GM12878 (cell line): Measurements from ENCODE around the gene RPL32. TPM values are rescaled to one million over a fixed set of nuclear protein-coding genes. Genes with fewer than 3 reads are reported as not detected.
A peak's percentile ranks its signal among the peaks of the same experiment; 100 is the strongest.

ENCODE experiments used
- ATAC-seq: fragments of 200-7000 bp; cut with Tn5 transposase; 3 replicates; pipeline ENCODE4 v1.9.1; 2020; ENCODE audit warnings: mild to moderate bottlenecking, moderate library complexity
- BruUV-seq: library from RNA; stranded (reverse); fragments of 400-500 nt; replicated peaks from 2 replicates; lab custom pipeline; 2021; lab: Mats Ljungman, UMichigan
- CTCF ChIA-PET: fragments of 300-600 bp; sonication (Branson Sonifier 250); formaldehyde crosslinking; extraction: SDS; loops from one replicate; lab custom pipeline; 2021; ENCODE audit warnings: inconsistent platforms; lab: Yijun Ruan, JAX
- POLR2A ChIA-PET: fragments of 350-600 bp; formaldehyde crosslinking; extraction: SDS; loops from one replicate; lab custom pipeline; 2021; ENCODE audit warnings: inconsistent platforms; lab: Charles Lee
- RAD21 ChIA-PET: fragments of 300-600 bp; sonication (Branson Sonifier 250); formaldehyde crosslinking; loops from one replicate; lab custom pipeline; 2023; ENCODE audit warnings: antibody characterized with exemption; ENCODE audit not compliant: unreplicated experiment; lab: Charles Lee
- SMC1A ChIA-PET: fragments of 300-600 bp; sonication (Branson Sonifier 250); formaldehyde crosslinking; loops from one replicate; lab custom pipeline; 2023; ENCODE audit not compliant: unreplicated experiment, uncharacterized antibody; lab: Charles Lee
- DNase-seq: peaks from one replicate; pipeline ENCODE4 v3.0.0-alpha.2; 2011; ENCODE audit warnings: low read depth, low spot score
- FAIRE-seq: peaks from 3 replicates; lab custom pipeline; 2011; peaks lifted over from hg19 to GRCh38; lab: Jason Lieb, UNC
- H2AFZ ChIP-seq: 2 replicates; pipeline ENCODE4 v1.6.0; 2011; ENCODE audit warnings: low read depth, low read length, control low read depth; ENCODE audit not compliant: control insufficient read depth
- H3K27ac ChIP-seq: 2 replicates; pipeline ENCODE4 v1.5.1; 2011; ENCODE audit warnings: control low read depth; ENCODE audit not compliant: control insufficient read depth, insufficient read depth
- H3K27me3 ChIP-seq, 2 experiments: replicated peaks in 1 of 2; 2 replicates each; pipeline versions ENCODE4 v1.6.0 to v1.6.1; 2011; ENCODE audit warnings: low read length in 1 of 2; ENCODE audit not compliant: control insufficient read depth in 2 of 2, insufficient read depth in 2 of 2
- H3K36me3 ChIP-seq, 2 experiments: 2 replicates each; pipeline ENCODE4 v1.5.1; 2011; ENCODE audit warnings: low read length in 1 of 2; ENCODE audit not compliant: control insufficient read depth in 2 of 2, insufficient read depth in 2 of 2
- H3K4me1 ChIP-seq: 2 replicates; pipeline ENCODE4 v1.6.1; 2011; ENCODE audit warnings: mild to moderate bottlenecking, low read length, moderate library complexity, mixed read lengths; ENCODE audit not compliant: control insufficient read depth, insufficient read depth
- H3K4me2 ChIP-seq: 2 replicates; pipeline ENCODE4 v1.6.0; 2011; ENCODE audit warnings: control low read depth; ENCODE audit not compliant: control insufficient read depth, insufficient read depth
- H3K4me3 ChIP-seq: fragments of 200-600 bp; sonication (generic); 2 replicates; pipeline ENCODE4 v1.5.1; 2016
- H3K79me2 ChIP-seq: 2 replicates; pipeline ENCODE4 v1.6.0; 2011; ENCODE audit warnings: low read length; ENCODE audit not compliant: control insufficient read depth, insufficient read depth
- H3K9ac ChIP-seq: 2 replicates; pipeline ENCODE4 v1.8.0; 2011; ENCODE audit warnings: low read length, control low read depth, mixed read lengths; ENCODE audit not compliant: control insufficient read depth, insufficient read depth
- H3K9me3 ChIP-seq: replicated peaks from 3 replicates; pipeline ENCODE4 v1.5.1; 2011; ENCODE audit warnings: mild to moderate bottlenecking, low read length; ENCODE audit not compliant: control insufficient read depth, insufficient read depth
- H4K20me1 ChIP-seq: 2 replicates; pipeline ENCODE4 v1.6.0; 2011; ENCODE audit not compliant: control insufficient read depth, insufficient read depth
- BHLHE40 ChIP-seq, 2 experiments: fragments of 450-650 bp in 1 of 2; IDR thresholded peaks; 2 replicates each; pipeline ENCODE4 v1.6.1; 2011 to 2017; ENCODE audit warnings: low read depth in 2 of 2, borderline replicate concordance in 1 of 2, improper control_type of control experiment in 1 of 2, low read length in 1 of 2, mild to moderate bottlenecking in 1 of 2
- EED ChIP-seq: sonication (generic); IDR thresholded peaks from 2 replicates; pipeline ENCODE4 v1.6.1; 2016; ENCODE audit warnings: antibody characterized with exemption, low read depth
- ETV6 ChIP-seq, 2 experiments: fragments of 450-650 bp in 1 of 2; IDR thresholded peaks in 1 of 2; conservative IDR thresholded peaks in 1 of 2; 2 replicates each; pipeline ENCODE4 v1.6.1; 2014; ENCODE audit warnings: antibody characterized with exemption in 1 of 2, borderline replicate concordance in 1 of 2, low read depth in 1 of 2, mild to moderate bottlenecking in 1 of 2, moderate library complexity in 1 of 2
- HCFC1 ChIP-seq: fragments of 150-350 bp; IDR thresholded peaks from 2 replicates; pipeline ENCODE4 v1.6.1; 2014; ENCODE audit warnings: low read length
- IKZF2 ChIP-seq, 2 experiments: fragments of 450-650 bp; IDR thresholded peaks; 2 replicates each; pipeline ENCODE4 v1.6.1; 2017; ENCODE audit warnings: mild to moderate bottlenecking in 2 of 2, moderate library complexity in 2 of 2
- MTA2 ChIP-seq: fragments of 450-650 bp; IDR thresholded peaks from 2 replicates; pipeline ENCODE4 v1.6.1; 2016; ENCODE audit warnings: low read depth, mild to moderate bottlenecking, moderate library complexity
- RAD51 ChIP-seq: fragments of 450-650 bp; IDR thresholded peaks from 2 replicates; pipeline ENCODE4 v1.6.1; 2016; ENCODE audit warnings: moderate library complexity, mild to moderate bottlenecking, inconsistent platforms
- RUNX3 ChIP-seq: IDR thresholded peaks from 2 replicates; pipeline ENCODE4 v1.6.1; 2012; ENCODE audit warnings: low read length, inconsistent platforms
- SMARCA5 ChIP-seq: fragments of 450-650 bp; IDR thresholded peaks from 2 replicates; pipeline ENCODE4 v1.6.1; 2017; ENCODE audit warnings: mild to moderate bottlenecking
- SRF ChIP-seq, 2 experiments: IDR thresholded peaks; 2 replicates each; pipeline ENCODE4 v1.6.1; 2011; ENCODE audit warnings: low read depth in 2 of 2, low read length in 2 of 2, mild to moderate bottlenecking in 1 of 2, moderate library complexity in 1 of 2
- TCF12 ChIP-seq: IDR thresholded peaks from 2 replicates; pipeline ENCODE4 v1.6.1; 2011; ENCODE audit warnings: low read depth, mild to moderate bottlenecking, low read length
- TCF3 ChIP-seq: IDR thresholded peaks from 2 replicates; pipeline ENCODE4 v1.6.1; 2012; ENCODE audit warnings: low read depth, mild to moderate bottlenecking, low read length, borderline replicate concordance; ENCODE audit not compliant: insufficient read depth
- WGBS: methylation state at CpG from one replicate; pipeline ENCODE4 v1.1.6; 2016; ENCODE audit warnings: low lambda C conversion rate; ENCODE audit not compliant: insufficient replicate concordance, insufficient coverage; ENCODE audit errors: missing lambda C conversion rate; 5-methylcytosine and 5-hydroxymethylcytosine counted together
- in situ Hi-C: fragments of 300-500 bp; cut with MboI; formaldehyde crosslinking; loops from 9 replicates; pipeline ENCODE4 v1.14.3; 2018; ENCODE audit warnings: mixed read lengths
- intact Hi-C: fragments of 100-400 bp; cut with micrococcal nuclease; formaldehyde crosslinking; loops from one replicate; pipeline ENCODE4 v1.14.2; 2022; ENCODE audit not compliant: unreplicated experiment
- polyA plus RNA-seq, 11 experiments: library from polyadenylated mRNA; depleted of rRNA in 4 of 11; unstranded in 6 of 11; stranded (reverse) in 5 of 11; fragments of >200 nt; fragmentation: Nextera tagmentation in 4 of 11; fragmentation: Illumina TruSeq in 1 of 11; extraction: Ambion mirVana in 4 of 11; extraction: Trizol in 1 of 11; gene quantifications; 1 replicate in 1 of 11; 2 replicates in 10 of 11; pipeline versions ENCODE4 v1.2.1 to v1.2.3, GENCODE V29; 2011 to 2016; ENCODE audit warnings: inconsistent platforms in 2 of 11, missing spikeins in 2 of 11, low read depth in 1 of 11
- total RNA-seq, 4 experiments: library from RNA; depleted of rRNA in 3 of 4; stranded (reverse); fragments of >200 nt in 3 of 4; fragmentation: Illumina TruSeq in 1 of 4; extraction: Trizol in 1 of 4; gene quantifications; 2 replicates each; pipeline versions ENCODE4 v1.2.1 to v1.2.3, GENCODE V29; 2013 to 2021
- TF ChIP-seq, protein P1 (sequence below): IDR thresholded peaks from 2 replicates; pipeline ENCODE4 v1.6.1; 2012; ENCODE audit warnings: low read depth, low read length, improper control_type of control experiment
- TF ChIP-seq, protein P2 (sequence below): IDR thresholded peaks from 2 replicates; pipeline ENCODE4 v1.6.1; 2011; ENCODE audit warnings: mild to moderate bottlenecking, low read depth, low read length, moderate library complexity; ENCODE audit not compliant: insufficient replicate concordance

Gene RPL32
- total and polyA plus RNA-seq, 10 of the 15 experiments (the other 5 are each of a cell fraction or from before 2014, with no cell fraction given) = 1,533 to 5,147 (median 3,350) TPM

DNA sequence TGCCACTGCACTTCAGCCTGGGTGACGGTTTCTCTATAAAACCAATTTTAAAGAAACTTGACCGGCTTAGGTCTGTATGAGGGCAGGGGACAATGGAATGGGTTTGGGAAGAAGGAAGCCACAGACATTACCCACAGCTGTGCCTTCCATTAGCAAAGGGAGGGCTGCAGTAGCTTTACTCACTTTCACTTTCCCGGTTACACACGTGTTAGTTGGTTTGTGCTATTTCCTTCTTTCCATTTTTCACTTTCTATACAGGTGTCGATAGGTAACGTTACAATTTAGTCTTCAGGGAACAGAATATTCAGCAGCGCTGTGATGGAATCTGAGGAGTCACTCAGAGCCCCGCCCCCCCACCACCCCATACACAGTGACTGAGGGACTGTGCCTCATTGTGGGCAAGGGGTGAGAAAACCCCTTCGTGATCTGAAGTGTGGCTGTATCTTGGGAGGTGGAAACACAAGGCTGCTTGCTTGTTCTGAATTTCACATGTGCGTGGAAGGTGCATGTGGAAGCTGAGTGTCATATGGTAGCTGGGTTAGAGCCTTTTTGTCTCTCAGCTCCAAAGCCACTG is 44.8 kb upstream of the RPL32 start:
- CTCF ChIA-PET = interaction anchor here (1.0 to 14.3 kb wide), 10 partner anchors 12 to 162 kb away, joined by 3 to 271 read pairs (median 4); partner anchors contain the start of gene RPL32
- ATAC-seq (peak; percentile 81), FAIRE-seq (peak; percentile 84), DNase-seq (no peak)
- BruUV-seq = no TSS peak
- Histone ChIP-seq H3K4me2 (peak overlapping the region; percentile 90), H3K9me3 (no peaks in the 10 kb centered on the region; the same call in 2 of the 3 replicates), H3K9ac (peak overlapping the region; percentile 45; the same call in 1 of the 2 replicates), H3K4me3 (no peak overlapping the region), H3K36me3 (no peaks in the 10 kb centered on the region), H3K4me1 (peaks cover 50% of the 10 kb centered on the region), H4K20me1 (no peaks in the 10 kb centered on the region), H3K27me3 (no peaks in the 10 kb centered on the region), H3K79me2 (no peaks in the 10 kb centered on the region), H3K27ac (peak overlapping the region; percentile 75), H2AFZ (peak overlapping the region; percentile 40)
- SMC1A ChIA-PET = interaction anchor here (2.1 to 8.4 kb wide), 2 partner anchors 18 to 161 kb away, joined by 4 to 103 read pairs; no protein-coding TSS in a partner anchor
- TF ChIP-seq HCFC1 = no peak
- peak; percentile 39 for TF ChIP-seq MTA2
- TF ChIP-seq TCF3 = peak; percentile 61; the same call in 1 of the 2 replicates
- TF ChIP-seq, protein P1, sequence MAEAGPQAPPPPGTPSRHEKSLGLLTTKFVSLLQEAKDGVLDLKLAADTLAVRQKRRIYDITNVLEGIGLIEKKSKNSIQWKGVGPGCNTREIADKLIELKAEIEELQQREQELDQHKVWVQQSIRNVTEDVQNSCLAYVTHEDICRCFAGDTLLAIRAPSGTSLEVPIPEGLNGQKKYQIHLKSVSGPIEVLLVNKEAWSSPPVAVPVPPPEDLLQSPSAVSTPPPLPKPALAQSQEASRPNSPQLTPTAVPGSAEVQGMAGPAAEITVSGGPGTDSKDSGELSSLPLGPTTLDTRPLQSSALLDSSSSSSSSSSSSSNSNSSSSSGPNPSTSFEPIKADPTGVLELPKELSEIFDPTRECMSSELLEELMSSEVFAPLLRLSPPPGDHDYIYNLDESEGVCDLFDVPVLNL = no peak
- TF ChIP-seq ETV6 (conservative IDR thresholded peaks at IDR 0.05 in 1 of 2, IDR thresholded peaks at IDR 0.05 in 1 of 2; ENCODE audit: borderline replicate concordance in 1 of 2, low read depth in 1 of 2) = peak in 1 of 2 experiments; percentile 32; a peak in 1 of 4 replicates
- TF ChIP-seq IKZF2 (IDR thresholded peaks at IDR 0.05) = peak; percentile 61 to 68
- TF ChIP-seq SRF (IDR thresholded peaks at IDR 0.05; ENCODE audit: low read depth in 2 of 2, low read length in 2 of 2) = no peak
- TF ChIP-seq TCF12 = 0 out of 2 replicates have a peak, but pooled peaks have one; percentile 10
- no peak for TF ChIP-seq SMARCA5
- TF ChIP-seq EED = 0 out of 2 replicates have a peak, but pooled peaks have one; percentile 37
- TF ChIP-seq RAD51 = peak; percentile 26; the same call in 1 of the 2 replicates
- peak; percentile 85 to 93 for TF ChIP-seq BHLHE40 (IDR thresholded peaks at IDR 0.05; ENCODE audit: borderline replicate concordance in 1 of 2, low read depth in 2 of 2, low read length in 1 of 2)
- TF ChIP-seq, protein P2, sequence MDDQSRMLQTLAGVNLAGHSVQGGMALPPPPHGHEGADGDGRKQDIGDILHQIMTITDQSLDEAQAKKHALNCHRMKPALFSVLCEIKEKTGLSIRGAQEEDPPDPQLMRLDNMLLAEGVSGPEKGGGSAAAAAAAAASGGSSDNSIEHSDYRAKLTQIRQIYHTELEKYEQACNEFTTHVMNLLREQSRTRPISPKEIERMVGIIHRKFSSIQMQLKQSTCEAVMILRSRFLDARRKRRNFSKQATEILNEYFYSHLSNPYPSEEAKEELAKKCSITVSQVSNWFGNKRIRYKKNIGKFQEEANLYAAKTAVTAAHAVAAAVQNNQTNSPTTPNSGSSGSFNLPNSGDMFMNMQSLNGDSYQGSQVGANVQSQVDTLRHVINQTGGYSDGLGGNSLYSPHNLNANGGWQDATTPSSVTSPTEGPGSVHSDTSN = no peak
- TF ChIP-seq RUNX3 = peak; percentile 68
- in situ Hi-C loops (no loop called here), intact Hi-C loops (no loop called here)
- 2% methylated on average over 10 of the region's 10 CpGs for WGBS
- POLR2A ChIA-PET = interaction anchor here (0.9 to 1.6 kb wide), 3 partner anchors 10 to 45 kb away, joined by 3 read pairs; partner anchors contain the start of gene RPL32
- RAD21 ChIA-PET = interaction anchor here (1.0 to 2.2 kb wide), 4 partner anchors 15 to 98 kb away, joined by 4 to 6 read pairs (median 4); partner anchors contain the start of gene RPL32
